Tongue (tissue), 3 donors: ENCODE results near the gene ACOT11. TPM values are rescaled to one million over a fixed set of nuclear protein-coding genes. Genes with fewer than 3 reads are reported as not detected.

ENCODE experiments used
- DNase-seq: peaks from one replicate; pipeline ENCODE4 v3.0.0-alpha.2; 2015
- small RNA-seq: library from RNA; depleted of rRNA; stranded (forward); fragments of <200 nt; gene quantifications from one replicate; pipeline ENCODE3, GENCODE V24; 2014; ENCODE audit warnings: low replicate concordance
- total RNA-seq: library from RNA; depleted of rRNA; stranded (reverse); fragments of >200 nt; gene quantifications from one replicate; pipeline ENCODE4 v1.2.3, GENCODE V29; 2014

The ACOT11 gene
- total RNA-seq, 1 donor from 2014 or later = 18.2 TPM

DNA sequence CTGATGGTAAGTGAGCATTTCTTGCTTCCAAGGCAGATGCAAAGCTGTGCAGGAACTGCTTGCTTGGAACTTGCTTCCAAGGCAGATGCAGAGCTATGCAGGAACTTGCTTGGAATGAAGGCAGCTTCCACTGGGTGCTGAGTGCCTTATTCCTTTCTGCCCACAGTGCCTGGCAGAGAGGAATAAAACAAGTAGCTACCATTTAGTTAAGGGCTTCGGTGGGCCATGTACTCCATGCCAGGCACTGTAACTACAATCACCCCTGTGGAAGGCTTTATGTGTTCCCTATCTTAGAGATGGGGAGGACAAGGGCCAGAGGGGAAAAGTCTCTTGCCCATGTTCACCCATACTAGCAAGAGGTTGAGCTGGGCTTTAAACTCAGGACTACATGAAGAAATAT, 101.9 kb downstream of the ACOT11 start:
- no peak for DNase-seq

DNA sequence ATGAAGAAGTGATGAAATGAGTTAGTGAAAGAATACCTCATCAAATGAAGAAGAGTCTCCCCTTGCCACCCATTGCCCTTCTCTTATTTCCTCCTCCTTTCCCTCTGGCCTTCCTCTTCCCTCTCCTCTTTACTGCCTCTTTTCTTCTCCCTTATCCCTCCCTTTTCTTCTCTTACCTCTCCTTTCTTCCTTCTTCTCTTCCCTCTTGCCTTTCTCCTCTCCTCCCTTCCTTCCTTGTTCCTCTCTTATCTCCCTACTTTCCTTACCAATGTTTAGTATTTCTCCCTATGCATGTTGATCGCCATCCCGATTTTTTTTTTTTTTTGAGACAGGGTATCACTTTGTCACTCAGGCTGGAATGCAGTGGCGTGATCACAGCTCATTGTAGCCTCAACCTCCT, 102.4 kb downstream of the ACOT11 start:
- no peak for DNase-seq

DNA sequence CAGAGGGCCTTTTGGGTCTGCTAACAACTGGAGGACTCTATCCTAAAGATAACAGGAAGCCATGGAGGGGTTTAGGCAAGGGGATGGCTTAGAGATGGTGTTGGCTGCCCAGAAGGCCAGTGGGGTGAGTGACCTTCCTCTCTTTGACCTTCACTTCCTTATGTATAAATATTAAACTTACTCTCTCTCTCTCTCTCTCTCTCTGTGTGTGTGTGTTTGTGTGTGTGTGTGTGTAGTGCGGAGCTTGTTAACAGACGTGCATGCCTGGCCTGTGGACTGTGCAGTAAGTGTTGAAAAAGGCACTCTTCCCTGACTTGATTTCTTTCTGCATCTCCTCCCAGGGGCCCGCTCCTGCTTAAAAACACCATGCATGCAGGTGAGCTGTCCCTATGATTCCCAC, 103.6 kb downstream of the ACOT11 start:
- DNase-seq = no peak

DNA sequence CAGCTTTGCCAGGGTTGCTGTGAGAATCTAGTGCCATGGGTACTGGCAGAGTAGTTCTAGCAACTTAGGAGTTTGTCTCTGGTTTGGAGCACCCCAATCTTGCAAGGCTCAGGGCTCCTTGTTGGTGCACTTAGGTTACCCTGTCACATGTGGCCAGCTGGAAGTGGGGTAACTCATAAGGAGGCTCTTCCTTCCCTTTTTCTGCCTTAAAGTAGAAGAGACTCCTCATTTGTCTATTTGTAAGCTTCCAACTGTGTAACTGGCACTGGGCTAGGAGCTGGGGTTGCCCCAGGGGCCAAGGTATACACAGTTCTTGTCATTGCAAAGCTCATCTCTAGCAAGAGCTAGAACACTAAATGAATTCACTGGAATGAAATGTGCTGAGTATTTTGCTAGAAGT, 104.1 kb downstream of the ACOT11 start:
- no peak for DNase-seq

DNA sequence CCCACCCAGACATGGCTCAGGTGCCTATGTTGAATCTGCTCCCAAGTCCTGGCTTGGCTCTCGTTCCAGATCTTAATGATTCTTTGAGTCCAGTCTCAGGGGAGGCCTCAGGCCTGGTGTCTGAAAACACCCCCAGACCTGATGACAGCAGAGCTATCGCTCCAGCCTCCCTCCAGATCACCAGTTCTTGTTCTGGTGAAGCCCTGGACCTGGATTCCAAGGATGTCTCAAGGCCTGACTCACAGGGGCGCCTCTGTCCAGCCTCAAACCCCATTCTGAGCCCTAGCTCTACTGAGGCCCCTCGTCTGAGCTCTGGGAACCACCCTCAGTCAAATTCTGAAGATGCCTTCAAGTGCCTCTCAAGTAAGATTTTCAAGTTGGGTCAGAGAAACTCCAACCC, 105.0 kb downstream of the ACOT11 start:
- DNase-seq = no peak

DNA sequence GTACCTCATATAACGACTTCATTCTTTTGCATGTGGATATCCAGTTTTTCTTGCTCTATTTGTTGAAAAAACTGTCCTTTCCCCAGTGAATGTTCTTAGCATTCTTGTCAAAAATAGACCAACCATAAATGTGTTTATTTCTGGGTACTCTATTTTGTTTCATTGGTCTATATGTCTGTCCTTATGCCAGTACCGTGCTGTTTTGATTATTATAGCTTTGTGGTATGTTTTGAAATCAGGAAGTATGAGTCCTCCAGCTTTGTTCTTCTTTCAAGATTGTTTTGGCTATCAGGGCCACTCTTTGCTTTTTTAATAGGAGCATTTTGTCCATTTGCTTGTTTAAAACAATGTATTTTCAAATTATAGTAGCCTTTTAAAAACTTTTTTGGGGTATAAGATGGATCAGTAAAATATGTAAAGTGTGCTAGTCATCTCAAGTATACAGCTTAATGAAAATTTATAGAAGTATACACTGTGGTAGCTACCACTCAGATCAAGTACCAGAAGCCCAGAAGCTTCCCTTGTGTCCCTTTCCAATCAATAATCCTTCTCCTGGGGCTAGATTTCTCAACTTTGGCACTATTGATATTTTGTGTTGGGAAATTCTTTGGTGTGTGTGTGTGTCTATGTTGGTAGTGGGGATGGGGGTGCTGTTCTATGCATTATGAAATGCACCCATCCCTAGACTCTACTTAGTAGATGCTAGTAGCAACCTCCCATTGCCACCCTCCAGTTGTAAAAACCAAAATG, 110.3 kb downstream of the ACOT11 start:
- no peak for DNase-seq

Small RNAs within 50 kb of the gene (small RNA-seq; reads per million reads assigned to genes)
- not detected for gene AC099796.2

Other genes with a start within 250 kb of the ACOT11 start
- 17.2 TPM for gene SSBP3, start 141.8 kb upstream of the ACOT11 start, total RNA-seq
- not detected for gene FAM151A, start 75.3 kb downstream of the ACOT11 start, total RNA-seq
- gene MROH7, start 93.6 kb downstream of the ACOT11 start, total RNA-seq = 4.2 TPM
- gene TTC4, start 167.6 kb downstream of the ACOT11 start, total RNA-seq = 42.4 TPM
- gene PARS2, start 216.3 kb downstream of the ACOT11 start, total RNA-seq = 5.8 TPM